IgD-negative memory B cell (primary cell): ENCODE results near the gene SLC24A2. TPM values are rescaled to one million over a fixed set of nuclear protein-coding genes. Genes with fewer than 3 reads are reported as not detected.
"Not testable (repeated sequence)": the region's sequence is repeated elsewhere in the genome, so short reads cannot be mapped to it uniquely, and the experiment has no call there.

ENCODE experiments used
- H3K27ac Mint-ChIP-seq, 3 donors: one replicate each; pipeline ENCODE4 v1.8.0; 2020 to 2022; ENCODE audit warnings: mild to moderate bottlenecking in 3 of 3, mixed read lengths in 3 of 3, moderate library complexity in 1 of 3
- H3K27me3 Mint-ChIP-seq: one replicate; pipeline ENCODE4 v1.8.0; 2021; ENCODE audit warnings: mixed read lengths
- H3K36me3 Mint-ChIP-seq: one replicate; pipeline ENCODE4 v1.8.0; 2020; ENCODE audit warnings: mild to moderate bottlenecking, mixed read lengths
- H3K4me1 Mint-ChIP-seq, 3 donors: one replicate each; pipeline ENCODE4 v1.8.0; 2020 to 2022; ENCODE audit warnings: mixed read lengths in 3 of 3, mild to moderate bottlenecking in 1 of 3
- H3K4me3 Mint-ChIP-seq, 4 donors: one replicate each; pipeline ENCODE4 v1.8.0; 2020 to 2022; ENCODE audit warnings: mild to moderate bottlenecking in 4 of 4, mixed read lengths in 4 of 4, moderate library complexity in 3 of 4
- H3K9me3 Mint-ChIP-seq, 3 donors: one replicate each; pipeline ENCODE4 v1.8.0; 2020 to 2021; ENCODE audit warnings: mixed read lengths in 3 of 3, mild to moderate bottlenecking in 1 of 3
- polyA plus RNA-seq: library from polyadenylated mRNA; unstranded; fragments of 300-500 nt; fragmentation: Illumina TruSeq; gene quantifications from one replicate; pipeline ENCODE4 v1.2.3, GENCODE V29; 2021

The SLC24A2 gene
- polyA plus RNA-seq: not detected

DNA sequence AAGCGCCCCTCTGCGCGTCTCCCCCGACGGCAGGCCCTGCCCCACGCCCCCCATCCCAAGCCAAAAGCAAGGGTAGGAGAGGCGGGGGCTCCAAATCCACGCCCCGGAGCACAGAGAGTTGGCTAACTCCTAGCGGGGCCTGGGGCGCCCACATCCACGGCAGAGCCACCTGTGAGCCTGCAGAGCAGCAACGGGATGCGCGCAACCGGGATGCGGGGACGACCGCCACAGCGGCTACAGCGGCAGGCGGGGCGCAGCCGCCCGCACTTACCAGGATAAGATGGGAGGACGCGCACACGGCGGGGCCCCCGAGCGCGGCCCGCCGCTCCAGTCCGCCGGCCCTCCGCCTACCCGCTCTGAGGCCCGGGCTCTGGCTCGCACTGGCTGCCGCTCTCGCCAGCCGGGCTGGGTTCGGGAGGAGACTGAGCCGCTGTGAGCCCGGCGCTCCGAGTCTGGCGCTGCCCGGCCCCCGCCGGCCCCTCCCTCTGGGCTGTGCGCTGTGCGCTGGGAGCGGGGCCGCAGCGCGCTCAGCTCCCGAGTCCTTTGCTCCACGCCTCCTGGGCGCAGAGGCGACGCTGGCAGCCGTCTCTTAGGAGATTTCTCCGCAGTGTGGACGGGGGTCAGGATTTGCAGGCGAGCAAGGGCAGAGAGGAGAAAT, at the start of gene SLC24A2:
TSS of gene SLC24A2 (minus strand) at position 424 of the 658 bp plus-strand sequence.
- Mint-ChIP-seq H3K4me1 (no peaks in the 10 kb centered on the region), H3K4me3 (no peak within 1 kb of the TSS), H3K27ac (no peak within 1 kb of the TSS), H3K27me3 (peaks cover 9% of the 10 kb centered on the region), H3K36me3 (no peaks in the 10 kb centered on the region), H3K9me3 (no peaks in the 10 kb centered on the region)

DNA sequence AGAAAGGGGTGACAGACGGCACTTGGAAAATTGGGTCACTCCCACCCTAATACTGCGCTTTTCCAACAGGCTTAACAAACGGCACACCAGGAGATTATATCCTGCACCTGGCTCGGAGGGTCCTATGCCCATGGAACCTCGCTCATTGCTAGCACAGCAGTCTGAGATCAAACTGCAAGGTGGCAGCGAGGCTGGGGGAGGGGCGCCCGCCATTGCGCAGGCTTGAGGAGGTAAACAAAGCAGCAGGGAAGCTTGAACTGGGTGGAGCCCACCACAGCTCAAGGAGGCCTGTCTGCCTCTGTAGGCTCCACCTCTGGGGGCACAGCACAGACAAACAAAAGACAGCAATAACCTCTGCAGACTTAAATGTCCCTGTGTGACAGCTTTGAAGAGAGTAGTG, 44.5 kb upstream of the SLC24A2 start:
- not testable (repeated sequence) for H3K9me3 Mint-ChIP-seq, H3K27me3 Mint-ChIP-seq, H3K27ac Mint-ChIP-seq, H3K4me3 Mint-ChIP-seq, H3K36me3 Mint-ChIP-seq, H3K4me1 Mint-ChIP-seq

DNA sequence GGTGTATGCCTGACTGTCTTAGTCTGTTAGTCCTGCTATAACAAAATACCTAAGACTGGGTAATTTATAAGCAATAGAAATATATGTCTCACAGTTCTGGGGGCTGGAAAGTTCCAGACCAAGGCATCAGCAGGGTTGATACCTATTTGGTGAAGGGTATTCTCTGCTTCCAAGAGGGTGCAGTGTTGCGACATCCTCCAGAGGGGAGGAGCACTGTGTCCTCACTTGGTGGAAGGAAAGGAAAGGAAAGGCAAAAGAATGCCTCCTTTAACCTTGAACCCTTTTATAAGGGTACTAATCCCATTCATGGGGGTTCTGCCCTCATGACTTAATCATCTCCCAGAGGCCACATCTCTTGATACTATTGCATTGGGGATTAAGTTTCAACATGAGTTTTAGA, 42.0 kb upstream of the SLC24A2 start:
- Mint-ChIP-seq H3K27me3 (no peaks in the 10 kb centered on the region), H3K4me3 (no peak overlapping the region), H3K27ac (no peak overlapping the region), H3K9me3 (peaks cover 0 to 3% (median 1%) of the 10 kb centered on the region in 3 donors), H3K4me1 (peaks cover 0 to 1% (median 0%) of the 10 kb centered on the region in 3 donors), H3K36me3 (no peaks in the 10 kb centered on the region)

DNA sequence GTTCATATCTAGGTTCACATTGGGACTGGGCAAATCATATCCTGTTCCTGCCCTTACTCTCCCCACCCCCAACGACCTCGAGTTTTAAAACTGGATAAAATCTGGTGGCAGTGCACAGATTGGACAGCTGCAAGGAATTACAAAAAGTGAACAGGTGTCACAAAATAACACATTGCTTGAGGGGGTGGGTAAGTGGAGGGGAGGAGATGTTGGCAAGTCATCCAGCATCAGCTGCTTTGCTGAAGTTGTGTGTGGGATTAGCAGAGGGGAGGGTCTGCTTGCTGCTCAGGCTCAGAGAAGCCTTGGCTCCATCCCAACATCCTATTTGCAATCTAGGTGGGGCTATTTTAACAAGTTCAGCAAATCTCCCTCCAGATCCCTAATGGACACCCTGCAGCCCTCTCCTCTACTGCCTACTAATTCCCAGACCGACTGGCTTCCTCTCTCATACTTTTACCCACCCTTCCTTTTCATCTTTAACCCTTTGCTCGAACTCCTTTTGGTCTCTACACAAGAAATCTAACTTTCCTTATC, 39.8 kb upstream of the SLC24A2 start:
- H3K9me3 Mint-ChIP-seq: peaks cover 0 to 2% (median 1%) of the 10 kb centered on the region in 3 donors
- H3K4me1 Mint-ChIP-seq: peaks cover 0 to 1% (median 0%) of the 10 kb centered on the region in 3 donors
- H3K27me3 Mint-ChIP-seq: no peaks in the 10 kb centered on the region
- H3K27ac Mint-ChIP-seq: no peak overlapping the region
- H3K36me3 Mint-ChIP-seq: peaks cover 3% of the 10 kb centered on the region
- H3K4me3 Mint-ChIP-seq: no peak overlapping the region

- Mint-ChIP-seq H3K27ac (no peak overlapping the region), H3K4me1 (no peaks in the 10 kb centered on the region), H3K27me3 (no peaks in the 10 kb centered on the region), H3K36me3 (no peaks in the 10 kb centered on the region), H3K9me3 (peaks cover 3 to 22% (median 6%) of the 10 kb centered on the region in 3 donors), H3K4me3 (peak overlapping the region in 1 of 4 donors; percentile 23)
Observed at GRCh38 chr9:19816769-19817168, 27.9 kb upstream of the SLC24A2 start.

- no peak overlapping the region for H3K27ac Mint-ChIP-seq
- peaks cover 4 to 12% (median 8%) of the 10 kb centered on the region in 3 donors for H3K9me3 Mint-ChIP-seq
- H3K4me3 Mint-ChIP-seq: no peak overlapping the region
- H3K36me3 Mint-ChIP-seq: no peaks in the 10 kb centered on the region
- no peaks in the 10 kb centered on the region for H3K4me1 Mint-ChIP-seq
- H3K27me3 Mint-ChIP-seq: no peaks in the 10 kb centered on the region
Observed at GRCh38 chr9:19812194-19812593, 23.4 kb upstream of the SLC24A2 start.

GRCh38 chr9:19809422-19810269, 20.8 kb upstream of the SLC24A2 start:
- no peaks in the 10 kb centered on the region for H3K27me3 Mint-ChIP-seq
- H3K4me1 Mint-ChIP-seq: no peaks in the 10 kb centered on the region
- no peaks in the 10 kb centered on the region for H3K36me3 Mint-ChIP-seq
- peaks cover 0 to 5% (median 1%) of the 10 kb centered on the region in 3 donors for H3K9me3 Mint-ChIP-seq
- H3K4me3 Mint-ChIP-seq: no peak overlapping the region
- peak overlapping the region in 1 of 3 donors; percentile 46 for H3K27ac Mint-ChIP-seq

DNA sequence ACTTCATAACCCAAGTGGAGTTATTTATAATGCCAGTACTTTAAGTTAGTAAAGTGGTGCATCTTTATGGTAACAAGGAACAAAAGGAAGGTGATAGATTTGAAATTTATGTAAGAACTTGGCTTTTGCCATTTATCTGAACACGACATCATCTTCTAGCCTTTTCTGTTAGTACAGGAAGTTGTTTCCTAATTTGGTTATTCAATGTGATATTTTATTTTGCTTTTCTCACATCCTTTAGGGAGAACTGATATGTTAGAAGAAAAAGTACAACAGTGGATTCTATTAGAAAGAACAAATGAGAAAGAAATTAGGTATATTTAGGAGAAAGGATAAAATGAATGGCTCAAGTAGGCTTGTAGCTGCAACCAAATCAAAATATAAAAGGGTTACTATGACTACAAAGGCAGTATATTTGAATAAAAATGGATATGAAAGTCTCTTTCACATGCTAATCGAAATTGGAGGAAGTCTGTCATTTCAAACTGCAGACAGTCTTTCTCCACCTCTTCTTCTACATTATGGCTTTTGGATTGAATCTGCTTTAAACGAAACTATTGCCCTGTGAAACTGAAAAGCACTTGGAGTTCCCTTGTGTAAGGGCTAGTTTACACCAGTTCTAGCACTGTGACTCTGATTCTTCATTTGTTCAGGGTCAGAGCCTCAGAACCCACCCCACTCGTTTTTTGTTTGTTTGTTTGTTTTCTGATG, 18.5 kb upstream of the SLC24A2 start:
- H3K36me3 Mint-ChIP-seq: no peaks in the 10 kb centered on the region

DNA sequence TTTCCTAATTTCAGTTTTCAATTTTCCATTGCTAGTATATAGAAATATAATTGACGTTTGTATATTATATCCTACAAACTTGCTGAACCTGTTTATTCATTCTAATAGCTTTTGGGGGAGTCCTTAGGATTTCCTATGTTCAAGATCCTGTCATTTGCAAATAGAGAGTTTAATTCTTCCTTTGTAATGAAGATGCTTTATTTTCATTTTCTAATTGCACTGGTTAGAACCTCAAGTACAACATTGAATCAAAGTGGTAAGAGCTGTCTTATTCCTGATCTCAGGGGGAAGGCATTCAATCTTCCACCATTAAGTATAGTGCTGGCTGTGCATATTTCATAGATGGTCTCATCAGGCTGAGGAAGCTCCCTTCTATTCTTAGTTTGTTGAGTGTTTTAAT, 15.6 kb upstream of the SLC24A2 start:
- Mint-ChIP-seq H3K27me3 (peaks cover 3% of the 10 kb centered on the region), H3K4me3 (no peak overlapping the region), H3K27ac (no peak overlapping the region), H3K4me1 (no peaks in the 10 kb centered on the region), H3K9me3 (peaks cover 0 to 1% (median 0%) of the 10 kb centered on the region in 3 donors), H3K36me3 (no peaks in the 10 kb centered on the region)

More for the DNA sequence above, 18.5 kb upstream of the SLC24A2 start:
- H3K27me3 Mint-ChIP-seq: no peaks in the 10 kb centered on the region
- no peaks in the 10 kb centered on the region for H3K4me1 Mint-ChIP-seq
- H3K27ac Mint-ChIP-seq: no peak overlapping the region
- no peak overlapping the region for H3K4me3 Mint-ChIP-seq
- H3K9me3 Mint-ChIP-seq: peaks cover 0 to 2% (median 1%) of the 10 kb centered on the region in 3 donors

GRCh38 chr9:19800884-19801283, 12.0 kb upstream of the SLC24A2 start:
- no peak overlapping the region for H3K4me3 Mint-ChIP-seq
- no peaks in the 10 kb centered on the region for H3K36me3 Mint-ChIP-seq
- no peaks in the 10 kb centered on the region for H3K4me1 Mint-ChIP-seq
- peaks cover 0 to 2% (median 0%) of the 10 kb centered on the region in 3 donors for H3K9me3 Mint-ChIP-seq
- peaks cover 3% of the 10 kb centered on the region for H3K27me3 Mint-ChIP-seq
- H3K27ac Mint-ChIP-seq: peak overlapping the region in 1 of 3 donors; percentile 91

GRCh38 chr9:19799784-19800183, 10.9 kb upstream of the SLC24A2 start:
- H3K4me1 Mint-ChIP-seq: no peaks in the 10 kb centered on the region
- no peak overlapping the region for H3K4me3 Mint-ChIP-seq
- H3K36me3 Mint-ChIP-seq: no peaks in the 10 kb centered on the region
- no peak overlapping the region for H3K27ac Mint-ChIP-seq
- H3K9me3 Mint-ChIP-seq: peaks cover 0 to 2% (median 0%) of the 10 kb centered on the region in 3 donors
- H3K27me3 Mint-ChIP-seq: peaks cover 3% of the 10 kb centered on the region

DNA sequence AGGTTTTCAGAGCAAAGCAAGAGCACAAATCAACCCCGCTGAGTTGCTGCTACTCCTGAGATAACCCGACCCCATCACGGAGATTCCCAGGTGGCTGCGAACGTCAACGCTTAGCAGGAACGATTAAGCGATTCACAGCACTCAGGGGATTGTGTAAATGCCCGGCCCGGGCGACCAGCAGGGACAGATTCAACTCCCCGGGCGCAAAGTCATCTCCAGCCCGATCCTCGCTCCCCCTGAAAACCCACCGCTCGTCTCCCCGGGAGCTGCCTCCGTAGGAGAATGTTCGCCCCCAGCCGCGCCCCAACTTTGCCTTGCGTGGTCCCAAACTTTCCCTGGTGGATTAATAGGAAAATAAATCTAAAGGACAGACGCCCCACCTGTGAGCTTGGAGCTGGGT, 685 bp downstream of the SLC24A2 start:
- Mint-ChIP-seq H3K27me3 (peaks cover 9% of the 10 kb centered on the region), H3K27ac (no peak overlapping the region), H3K9me3 (no peaks in the 10 kb centered on the region)

DNA sequence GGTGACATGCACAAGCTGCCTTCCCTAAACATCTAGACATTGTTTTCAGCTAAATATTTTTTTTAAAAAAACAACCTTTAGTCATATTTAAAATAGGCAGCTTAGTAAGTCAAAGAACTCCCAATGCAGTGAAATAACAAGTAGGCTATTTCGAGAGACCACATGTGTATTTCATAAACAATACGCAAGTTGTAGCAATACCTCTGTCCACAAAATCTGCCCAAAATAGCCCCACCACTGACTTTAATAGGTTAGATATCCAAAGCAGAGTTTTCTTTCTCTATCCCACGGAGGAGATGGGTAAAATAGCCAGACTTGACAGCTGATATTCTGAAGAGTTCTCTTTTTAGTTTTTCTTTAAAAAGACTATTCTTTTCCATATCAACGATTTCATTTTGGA, 1.2 kb downstream of the SLC24A2 start:
- no peaks in the 10 kb centered on the region for H3K36me3 Mint-ChIP-seq
- no peaks in the 10 kb centered on the region for H3K9me3 Mint-ChIP-seq
- H3K4me1 Mint-ChIP-seq: no peaks in the 10 kb centered on the region
- no peak overlapping the region for H3K27ac Mint-ChIP-seq
- H3K27me3 Mint-ChIP-seq: peaks cover 9% of the 10 kb centered on the region
- no peak overlapping the region for H3K4me3 Mint-ChIP-seq

More for the DNA sequence above, 685 bp downstream of the SLC24A2 start:
- H3K36me3 Mint-ChIP-seq: no peaks in the 10 kb centered on the region
- no peaks in the 10 kb centered on the region for H3K4me1 Mint-ChIP-seq
- H3K4me3 Mint-ChIP-seq: no peak overlapping the region

- H3K27me3 Mint-ChIP-seq: peaks cover 9% of the 10 kb centered on the region
- no peak overlapping the region for H3K4me3 Mint-ChIP-seq
- no peak overlapping the region for H3K27ac Mint-ChIP-seq
- no peaks in the 10 kb centered on the region for H3K9me3 Mint-ChIP-seq
- no peaks in the 10 kb centered on the region for H3K4me1 Mint-ChIP-seq
- no peaks in the 10 kb centered on the region for H3K36me3 Mint-ChIP-seq
Observed at GRCh38 chr9:19785230-19785629, 3.6 kb downstream of the SLC24A2 start.

DNA sequence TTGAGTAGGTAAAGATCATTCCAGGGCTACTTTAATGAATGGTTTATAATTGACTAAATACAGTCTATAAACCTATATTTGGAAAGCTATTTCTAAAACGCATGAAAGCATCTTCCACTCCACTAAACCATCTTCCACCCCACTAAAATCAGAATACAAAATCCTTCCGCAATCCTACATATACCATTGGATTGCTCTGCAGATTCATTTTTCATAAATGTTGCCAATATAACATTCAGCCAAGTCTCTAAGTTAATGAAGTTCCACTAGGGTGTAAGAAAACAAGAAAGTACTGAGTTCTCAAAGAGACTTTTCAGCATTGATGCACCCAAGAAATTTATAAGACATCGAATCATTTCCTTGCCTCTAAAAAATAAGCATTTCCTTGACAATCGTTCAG, 4.7 kb downstream of the SLC24A2 start:
- H3K4me3 Mint-ChIP-seq: no peak overlapping the region

More for the DNA sequence above, 4.7 kb downstream of the SLC24A2 start:
- H3K9me3 Mint-ChIP-seq: no peaks in the 10 kb centered on the region
- peaks cover 6% of the 10 kb centered on the region for H3K27me3 Mint-ChIP-seq
- no peaks in the 10 kb centered on the region for H3K4me1 Mint-ChIP-seq
- no peak overlapping the region for H3K27ac Mint-ChIP-seq
- no peaks in the 10 kb centered on the region for H3K36me3 Mint-ChIP-seq
